HepG2 (cell line): ENCODE results near the gene TMEM253. TPM values are rescaled to one million over a fixed set of nuclear protein-coding genes. Genes with fewer than 3 reads are reported as not detected.

ENCODE experiments used
- AGO2 ChIP-seq: fragments of 200-400 bp; formaldehyde crosslinking; optimal IDR thresholded peaks from 2 replicates; pipeline ENCODE3; 2017; ENCODE audit warnings: mild to moderate bottlenecking, low read depth, low read length, moderate library complexity
- ATAD3A ChIP-seq: sonication (generic); formaldehyde crosslinking; IDR thresholded peaks from 2 replicates; pipeline ENCODE4 v1.4.0; 2020; ENCODE audit warnings: missing genetic modification reagents
- ATM ChIP-seq: fragments of 450-650 bp; IDR thresholded peaks from 2 replicates; pipeline ENCODE4 v1.7.1; 2017; ENCODE audit warnings: mild to moderate bottlenecking, borderline replicate concordance
- FOSL2 ChIP-seq: sonication (generic); formaldehyde crosslinking; IDR thresholded peaks from 2 replicates; pipeline ENCODE4 v1.4.0; 2020; ENCODE audit warnings: missing genetic modification reagents
- KLF12 ChIP-seq: sonication (generic); formaldehyde crosslinking; IDR thresholded peaks from 2 replicates; pipeline ENCODE4 v1.4.0; 2020; ENCODE audit warnings: missing genetic modification reagents, borderline replicate concordance
- KLF16 ChIP-seq, 2 experiments: sonication (generic) in 1 of 2; formaldehyde crosslinking in 1 of 2; IDR thresholded peaks; 2 replicates each; pipeline versions ENCODE4 v1.6.1 to v1.8.0; 2016 to 2023; ENCODE audit warnings: missing genetic modification reagents in 2 of 2, missing compliant biosample characterization in 1 of 2
- MTA3 ChIP-seq: sonication (generic); formaldehyde crosslinking; IDR thresholded peaks from 2 replicates; pipeline ENCODE4 v1.4.0; 2020; ENCODE audit warnings: missing genetic modification reagents
- NFE2L2 ChIP-seq: fragments of 150-350 bp; IDR thresholded peaks from 2 replicates; pipeline ENCODE4 v1.6.1; 2014; ENCODE audit warnings: low read length
- POLR2AphosphoS5 ChIP-seq: IDR thresholded peaks from 2 replicates; pipeline ENCODE4 v1.6.1; 2012; ENCODE audit warnings: low read depth, low read length
- RORA ChIP-seq: sonication (generic); formaldehyde crosslinking; IDR thresholded peaks from 2 replicates; pipeline ENCODE4 v1.5.0; 2020; ENCODE audit warnings: mild to moderate bottlenecking, missing genetic modification reagents, moderate library complexity
- SATB2 ChIP-seq: sonication (generic); formaldehyde crosslinking; IDR thresholded peaks from 2 replicates; pipeline ENCODE4 v1.5.0; 2020; ENCODE audit warnings: missing genetic modification reagents
- SRY ChIP-seq: sonication (generic); formaldehyde crosslinking; IDR thresholded peaks from 2 replicates; pipeline ENCODE4 v1.8.0; 2022; ENCODE audit warnings: mild to moderate bottlenecking, missing genetic modification reagents
- ZMYM4 ChIP-seq: sonication (generic); formaldehyde crosslinking; IDR thresholded peaks from 2 replicates; pipeline ENCODE4 v1.8.1; 2023; ENCODE audit warnings: mild to moderate bottlenecking, missing genetic modification reagents
- ZNF143 ChIP-seq: sonication (generic); formaldehyde crosslinking; IDR thresholded peaks from 2 replicates; pipeline ENCODE4 v1.4.0; 2020; ENCODE audit warnings: missing genetic modification reagents
- ZNF3 ChIP-seq: IDR thresholded peaks from 2 replicates; pipeline ENCODE4 v1.7.0; 2017; ENCODE audit warnings: inconsistent platforms
- ZNF367 ChIP-seq: sonication (generic); formaldehyde crosslinking; IDR thresholded peaks from 2 replicates; pipeline ENCODE4 v1.4.0; 2020; ENCODE audit warnings: missing genetic modification reagents, borderline replicate concordance
- ZNF430 ChIP-seq: sonication (generic); formaldehyde crosslinking; IDR thresholded peaks from 2 replicates; pipeline ENCODE4 v1.9.0; 2021; ENCODE audit warnings: mild to moderate bottlenecking, missing genetic modification reagents
- ZNF816 ChIP-seq: sonication (generic); formaldehyde crosslinking; IDR thresholded peaks from 2 replicates; pipeline ENCODE4 v1.8.0; 2022; ENCODE audit warnings: missing genetic modification reagents, mild to moderate bottlenecking, borderline replicate concordance
- polyA plus RNA-seq, 8 experiments: library from polyadenylated mRNA; depleted of rRNA in 3 of 8; stranded (reverse) in 7 of 8; unstranded in 1 of 8; fragments of >200 nt; fragmentation: Illumina TruSeq in 4 of 8; extraction: Trizol in 4 of 8; gene quantifications; 2 replicates each; pipeline versions ENCODE4 v1.2.1 to v1.2.3, GENCODE V29; 2011 to 2016; ENCODE audit warnings: low read depth in 4 of 8, missing spikeins in 1 of 8, mixed read lengths in 1 of 8; ENCODE audit not compliant: insufficient read depth in 1 of 8
- total RNA-seq, 5 experiments: library from RNA; depleted of rRNA; stranded (reverse); fragments of >200 nt; fragmentation: Illumina TruSeq; extraction: Trizol; gene quantifications; 2 replicates each; pipeline ENCODE4 v1.2.3, GENCODE V29; 2016; ENCODE audit warnings: low read depth in 1 of 5
- TF ChIP-seq, protein P1 (sequence below): sonication (generic); formaldehyde crosslinking; IDR thresholded peaks from 2 replicates; pipeline ENCODE4 v1.4.0; 2020; ENCODE audit warnings: missing genetic modification reagents
- TF ChIP-seq, protein P2 (sequence below): sonication (generic); formaldehyde crosslinking; IDR thresholded peaks from 2 replicates; pipeline ENCODE4 v1.5.0; 2020; ENCODE audit warnings: missing genetic modification reagents
- TF ChIP-seq, protein P3 (sequence below): sonication (generic); formaldehyde crosslinking; IDR thresholded peaks from 2 replicates; pipeline ENCODE4 v1.4.0; 2020; ENCODE audit warnings: missing genetic modification reagents
- TF ChIP-seq, protein P4 (sequence below): IDR thresholded peaks from 2 replicates; pipeline ENCODE4 v1.6.1; 2016; ENCODE audit warnings: missing biosample characterization, missing genetic modification reagents, low read depth
- TF ChIP-seq, protein P5 (sequence below): sonication (generic); formaldehyde crosslinking; IDR thresholded peaks from 2 replicates; pipeline ENCODE4 v1.4.0; 2020; ENCODE audit warnings: missing genetic modification reagents; ENCODE audit errors: not compliant biosample characterization

Gene TMEM253
- total and polyA plus RNA-seq, 2 of the 13 experiments (the other 11 are each of a cell fraction or from before 2014, with no cell fraction given) = 0.29 to 0.45 TPM

DNA sequence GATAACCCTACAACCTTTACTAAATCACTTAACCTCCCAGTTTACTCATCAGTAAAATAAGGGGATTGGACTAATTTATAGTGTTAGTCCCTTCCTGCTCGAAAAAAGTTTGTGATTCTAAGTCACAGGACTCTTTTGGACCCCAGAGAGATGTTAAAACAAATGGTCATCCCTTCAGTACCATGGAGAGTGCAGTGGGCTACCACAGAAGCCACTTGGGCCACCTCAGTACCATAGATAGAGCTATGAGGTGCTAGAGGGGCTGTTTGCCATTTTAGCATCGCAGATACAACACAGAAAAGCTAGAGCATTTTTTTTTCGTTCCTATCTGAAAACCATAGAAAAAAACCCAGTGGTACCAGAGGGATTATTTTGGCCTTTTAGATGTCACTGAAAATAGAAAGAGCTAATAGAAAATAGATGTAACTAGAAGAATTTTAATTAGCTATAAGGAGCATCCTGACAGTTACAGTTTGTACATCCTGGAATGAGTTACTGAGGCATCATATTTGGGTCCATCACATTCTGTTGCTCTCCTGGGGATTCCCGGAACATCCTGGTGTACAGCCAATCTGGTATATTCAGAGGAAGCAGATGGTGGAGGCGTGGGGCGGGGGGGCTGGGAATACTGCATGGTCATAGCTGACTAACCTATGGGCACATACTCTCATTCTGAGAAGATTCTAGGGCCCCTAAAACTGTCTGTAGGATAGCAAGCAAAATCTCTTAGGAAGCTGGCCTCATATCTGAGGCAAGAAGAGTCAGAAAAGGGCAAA, 5.2 kb upstream of the TMEM253 start (continued):
- TF ChIP-seq ZNF143 (no peak), NFE2L2 (no peak), KLF12 (CRISPR knock-in tag) (no peak), ZNF3 (CRISPR knock-in tag) (no peak), ZNF816 (no peak), AGO2 (no peak), ZNF430 (CRISPR knock-in tag) (0 out of 2 replicates have a peak, but pooled peaks have one; percentile 8), KLF16 (CRISPR knock-in tag; IDR thresholded peaks at IDR 0.05) (peak in 1 of 2 experiments; percentile 68; a peak in 1 of 4 replicates), ZNF367 (CRISPR knock-in tag) (0 out of 2 replicates have a peak, but pooled peaks have one; percentile 27), SATB2 (CRISPR knock-in tag) (peak; percentile 80; the same call in 1 of the 2 replicates), FOSL2 (CRISPR knock-in tag) (0 out of 2 replicates have a peak, but pooled peaks have one; percentile 11), POLR2AphosphoS5 (0 out of 2 replicates have a peak, but pooled peaks have one; percentile 21), MTA3 (CRISPR knock-in tag) (no peak), RORA (CRISPR knock-in tag) (no peak), ZMYM4 (CRISPR knock-in tag) (no peak), ATM (no peak), SRY (no peak), ATAD3A (CRISPR knock-in tag) (no peak)
- TF ChIP-seq, protein P1, sequence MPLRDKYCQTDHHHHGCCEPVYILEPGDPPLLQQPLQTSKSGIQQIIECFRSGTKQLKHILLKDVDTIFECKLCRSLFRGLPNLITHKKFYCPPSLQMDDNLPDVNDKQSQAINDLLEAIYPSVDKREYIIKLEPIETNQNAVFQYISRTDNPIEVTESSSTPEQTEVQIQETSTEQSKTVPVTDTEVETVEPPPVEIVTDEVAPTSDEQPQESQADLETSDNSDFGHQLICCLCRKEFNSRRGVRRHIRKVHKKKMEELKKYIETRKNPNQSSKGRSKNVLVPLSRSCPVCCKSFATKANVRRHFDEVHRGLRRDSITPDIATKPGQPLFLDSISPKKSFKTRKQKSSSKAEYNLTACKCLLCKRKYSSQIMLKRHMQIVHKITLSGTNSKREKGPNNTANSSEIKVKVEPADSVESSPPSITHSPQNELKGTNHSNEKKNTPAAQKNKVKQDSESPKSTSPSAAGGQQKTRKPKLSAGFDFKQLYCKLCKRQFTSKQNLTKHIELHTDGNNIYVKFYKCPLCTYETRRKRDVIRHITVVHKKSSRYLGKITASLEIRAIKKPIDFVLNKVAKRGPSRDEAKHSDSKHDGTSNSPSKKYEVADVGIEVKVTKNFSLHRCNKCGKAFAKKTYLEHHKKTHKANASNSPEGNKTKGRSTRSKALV (CRISPR knock-in tag) = no peak
- TF ChIP-seq, protein P2, sequence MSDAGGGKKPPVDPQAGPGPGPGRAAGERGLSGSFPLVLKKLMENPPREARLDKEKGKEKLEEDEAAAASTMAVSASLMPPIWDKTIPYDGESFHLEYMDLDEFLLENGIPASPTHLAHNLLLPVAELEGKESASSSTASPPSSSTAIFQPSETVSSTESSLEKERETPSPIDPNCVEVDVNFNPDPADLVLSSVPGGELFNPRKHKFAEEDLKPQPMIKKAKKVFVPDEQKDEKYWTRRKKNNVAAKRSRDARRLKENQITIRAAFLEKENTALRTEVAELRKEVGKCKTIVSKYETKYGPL (CRISPR knock-in tag) = peak; percentile 33; the same call in 1 of the 2 replicates
- TF ChIP-seq, protein P3, sequence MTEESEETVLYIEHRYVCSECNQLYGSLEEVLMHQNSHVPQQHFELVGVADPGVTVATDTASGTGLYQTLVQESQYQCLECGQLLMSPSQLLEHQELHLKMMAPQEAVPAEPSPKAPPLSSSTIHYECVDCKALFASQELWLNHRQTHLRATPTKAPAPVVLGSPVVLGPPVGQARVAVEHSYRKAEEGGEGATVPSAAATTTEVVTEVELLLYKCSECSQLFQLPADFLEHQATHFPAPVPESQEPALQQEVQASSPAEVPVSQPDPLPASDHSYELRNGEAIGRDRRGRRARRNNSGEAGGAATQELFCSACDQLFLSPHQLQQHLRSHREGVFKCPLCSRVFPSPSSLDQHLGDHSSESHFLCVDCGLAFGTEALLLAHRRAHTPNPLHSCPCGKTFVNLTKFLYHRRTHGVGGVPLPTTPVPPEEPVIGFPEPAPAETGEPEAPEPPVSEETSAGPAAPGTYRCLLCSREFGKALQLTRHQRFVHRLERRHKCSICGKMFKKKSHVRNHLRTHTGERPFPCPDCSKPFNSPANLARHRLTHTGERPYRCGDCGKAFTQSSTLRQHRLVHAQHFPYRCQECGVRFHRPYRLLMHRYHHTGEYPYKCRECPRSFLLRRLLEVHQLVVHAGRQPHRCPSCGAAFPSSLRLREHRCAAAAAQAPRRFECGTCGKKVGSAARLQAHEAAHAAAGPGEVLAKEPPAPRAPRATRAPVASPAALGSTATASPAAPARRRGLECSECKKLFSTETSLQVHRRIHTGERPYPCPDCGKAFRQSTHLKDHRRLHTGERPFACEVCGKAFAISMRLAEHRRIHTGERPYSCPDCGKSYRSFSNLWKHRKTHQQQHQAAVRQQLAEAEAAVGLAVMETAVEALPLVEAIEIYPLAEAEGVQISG (CRISPR knock-in tag) = peak; percentile 97
- TF ChIP-seq, protein P4, sequence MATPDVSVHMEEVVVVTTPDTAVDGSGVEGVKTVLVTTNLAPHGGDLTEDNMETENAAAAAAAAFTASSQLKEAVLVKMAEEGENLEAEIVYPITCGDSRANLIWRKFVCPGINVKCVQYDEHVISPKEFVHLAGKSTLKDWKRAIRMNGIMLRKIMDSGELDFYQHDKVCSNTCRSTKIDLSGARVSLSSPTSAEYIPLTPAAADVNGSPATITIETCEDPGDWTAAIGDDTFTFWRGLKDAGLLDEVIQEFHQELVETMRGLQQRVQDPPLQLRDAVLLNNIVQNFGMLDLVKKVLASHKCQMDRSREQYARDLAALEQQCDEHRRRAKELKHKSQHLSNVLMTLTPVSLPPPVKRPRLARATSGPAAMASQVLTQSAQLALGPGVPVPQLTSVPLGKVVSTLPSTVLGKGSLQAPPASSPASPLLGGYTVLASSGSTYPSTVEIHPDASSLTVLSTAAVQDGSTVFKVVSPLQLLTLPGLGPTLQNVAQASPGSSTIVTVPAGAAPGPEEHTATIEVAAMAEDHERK (CRISPR knock-in tag) = no peak
- TF ChIP-seq, protein P5, sequence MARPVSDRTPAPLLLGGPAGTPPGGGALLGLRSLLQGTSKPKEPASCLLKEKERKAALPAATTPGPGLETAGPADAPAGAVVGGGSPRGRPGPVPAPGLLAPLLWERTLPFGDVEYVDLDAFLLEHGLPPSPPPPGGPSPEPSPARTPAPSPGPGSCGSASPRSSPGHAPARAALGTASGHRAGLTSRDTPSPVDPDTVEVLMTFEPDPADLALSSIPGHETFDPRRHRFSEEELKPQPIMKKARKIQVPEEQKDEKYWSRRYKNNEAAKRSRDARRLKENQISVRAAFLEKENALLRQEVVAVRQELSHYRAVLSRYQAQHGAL (CRISPR knock-in tag) = peak; percentile 40
